CD1c-positive myeloid dendritic cell (primary cell): Measurements from ENCODE around the gene GNAL.
A peak's percentile ranks its signal among the peaks of the same experiment; 100 is the strongest.
"Not testable (repeated sequence)": the region's sequence is repeated elsewhere in the genome, so short reads cannot be mapped to it uniquely, and the experiment has no call there.

Experiments used
- DNase-seq: peaks from one replicate; pipeline ENCODE4 v3.0.0-alpha.2; 2016; ENCODE audit errors: extremely low spot score

Gene GNAL

GRCh38 chr18:11849279-11849678, 160.2 kb downstream of the GNAL start:
- DNase-seq: no peak

GRCh38 chr18:11849841-11850634, 161.0 kb downstream of the GNAL start:
- peak; percentile 69 for DNase-seq

GRCh38 chr18:11850821-11851145, 161.7 kb downstream of the GNAL start:
- DNase-seq: peak; percentile 91

GRCh38 chr18:11851146-11851805, 162.2 kb downstream of the GNAL start, which contains the start of gene CHMP1B:
TSS of gene CHMP1B (plus strand) at chr18:11851413. CDS start at chr18:11851512, 99 bp downstream.
- peak; percentile 98 for DNase-seq

- DNase-seq: peak; percentile 61
Observed at GRCh38 chr18:11851806-11852337, 162.8 kb downstream of the GNAL start.

- not testable (repeated sequence) for DNase-seq
Observed at GRCh38 chr18:11854554-11854953, 165.5 kb downstream of the GNAL start.

- DNase-seq: peak; percentile 88
Observed at GRCh38 chr18:11857177-11857887, 168.3 kb downstream of the GNAL start.

GRCh38 chr18:11859282-11859830, 170.3 kb downstream of the GNAL start:
- DNase-seq: no peak

- DNase-seq: peak; percentile 64
Observed at GRCh38 chr18:11859903-11860407, 170.9 kb downstream of the GNAL start.

- no peak for DNase-seq
Observed at GRCh38 chr18:11860594-11861450, 171.8 kb downstream of the GNAL start.

- DNase-seq: no peak
Observed at GRCh38 chr18:11861583-11862288, 172.7 kb downstream of the GNAL start.

GRCh38 chr18:11862468-11863137, 173.5 kb downstream of the GNAL start:
- no peak for DNase-seq

GRCh38 chr18:11864471-11864870, 175.4 kb downstream of the GNAL start:
- DNase-seq: no peak

GRCh38 chr18:11865071-11865470, 176.0 kb downstream of the GNAL start:
- DNase-seq: no peak

- no peak for DNase-seq
Observed at GRCh38 chr18:11866329-11866728, 177.3 kb downstream of the GNAL start.

GRCh38 chr18:11866764-11867163, 177.7 kb downstream of the GNAL start:
- DNase-seq: no peak

- no peak for DNase-seq
Observed at GRCh38 chr18:11868230-11868629, 179.2 kb downstream of the GNAL start.

- no peak for DNase-seq
Observed at GRCh38 chr18:11871501-11871900, 182.4 kb downstream of the GNAL start.

GRCh38 chr18:11872479-11873136, 183.5 kb downstream of the GNAL start:
- peak; percentile 31 for DNase-seq
